Right hindlimb (tissue), 1 donor: ENCODE measurements around the gene VPS26C.

Source experiments
- DNase-seq: peaks from one replicate; pipeline ENCODE4 v3.0.0-alpha.2; 2018

The VPS26C gene

DNA sequence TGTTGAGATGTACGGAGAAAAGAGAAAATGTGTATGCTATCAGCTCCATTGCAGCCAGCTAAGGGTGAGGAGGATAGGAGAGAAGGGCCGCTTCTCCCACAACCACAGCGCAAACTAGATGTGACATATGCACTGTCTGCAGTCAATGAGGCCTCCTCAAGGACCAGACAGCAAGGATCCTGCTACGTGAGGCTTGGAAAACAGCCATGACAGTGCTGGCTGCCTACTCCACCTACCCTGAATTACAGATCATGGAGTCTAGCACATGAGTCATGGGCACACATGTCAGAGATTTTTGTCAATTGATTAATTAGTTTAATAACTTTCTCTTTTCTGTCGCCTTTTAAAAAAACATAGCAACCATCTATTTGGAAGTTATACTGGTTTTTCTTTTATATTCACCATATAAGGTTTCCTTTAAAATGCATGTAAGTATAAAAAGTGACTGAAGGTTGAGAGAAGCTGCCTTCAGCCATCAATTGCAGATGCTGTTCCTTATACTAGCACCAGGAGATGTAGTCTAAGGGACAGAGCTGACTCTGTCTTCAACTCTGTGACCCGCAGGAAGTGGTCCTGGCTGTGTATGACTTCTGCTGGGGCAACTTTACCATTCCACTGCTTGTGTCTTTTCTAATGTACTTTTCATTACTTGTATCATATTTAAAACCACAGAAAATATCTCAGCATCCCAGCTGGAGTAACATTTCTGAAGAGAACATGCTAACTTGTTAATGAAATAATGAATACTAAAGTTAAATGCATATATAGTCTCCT lies 3.1 kb downstream of the VPS26C start:
- DNase-seq = no peak

DNA sequence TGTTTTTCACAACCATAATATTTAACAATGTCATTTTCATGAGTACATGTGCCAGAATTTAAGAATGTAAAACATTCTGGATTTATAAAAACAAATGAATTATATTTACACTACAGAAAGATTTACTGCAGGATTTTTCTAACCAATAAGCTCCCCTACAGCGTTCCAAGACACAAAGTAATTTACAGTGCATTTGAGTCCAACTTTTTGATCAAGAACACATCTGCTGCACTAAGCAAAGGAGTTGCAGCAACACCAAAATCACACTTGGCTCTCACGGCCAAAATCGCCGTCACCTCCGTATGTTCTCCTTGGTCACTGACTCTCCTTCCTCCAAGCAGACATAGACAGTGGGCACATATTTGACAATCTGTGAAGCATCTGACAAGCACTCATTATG lies 7.7 kb downstream of the VPS26C start:
- no peak for DNase-seq

DNA sequence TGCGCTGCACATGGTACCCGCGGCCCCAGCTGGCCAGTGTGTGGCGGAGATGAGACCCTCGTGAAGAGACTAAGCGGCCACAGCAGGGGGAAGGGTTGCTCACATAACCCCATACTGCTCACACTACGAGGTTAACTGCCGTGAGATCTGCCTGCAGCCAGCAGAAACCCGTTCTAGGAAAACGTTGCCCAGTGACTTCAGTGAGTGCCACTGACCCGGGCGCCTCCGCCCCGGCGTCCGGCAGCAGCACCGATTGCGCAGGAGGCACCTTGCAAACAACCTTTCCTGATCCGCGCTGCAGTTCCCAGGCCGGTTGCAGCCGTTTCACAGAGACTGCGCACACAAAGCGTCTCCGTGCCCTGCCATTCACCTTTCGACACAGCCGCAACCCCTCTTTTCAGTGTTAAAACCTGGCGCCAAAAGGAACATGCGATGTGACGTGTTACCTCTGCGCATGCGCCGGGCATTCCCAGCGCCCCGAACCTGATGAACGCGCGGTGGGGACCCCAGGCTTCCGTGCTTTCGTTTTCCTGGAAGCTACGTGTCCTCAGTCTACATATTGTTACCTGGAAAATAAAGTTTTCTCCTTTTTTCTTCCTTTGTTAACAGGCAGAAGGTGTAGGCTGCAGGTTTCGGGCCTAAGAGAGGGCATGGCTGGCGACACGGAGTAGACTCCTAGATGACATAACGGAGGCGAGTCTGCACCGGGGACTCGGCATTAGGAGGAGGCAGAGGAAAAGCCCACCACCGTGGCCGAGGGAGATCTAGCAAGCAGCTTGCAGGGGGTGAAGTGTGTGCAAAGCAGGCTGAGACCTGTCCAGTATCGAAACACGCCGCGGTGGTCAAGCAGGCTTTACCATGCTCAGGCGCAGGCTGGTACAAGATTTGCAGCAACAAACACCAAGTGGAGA lies 8.9 kb downstream of the VPS26C start:
- DNase-seq = peak; percentile 78

DNA sequence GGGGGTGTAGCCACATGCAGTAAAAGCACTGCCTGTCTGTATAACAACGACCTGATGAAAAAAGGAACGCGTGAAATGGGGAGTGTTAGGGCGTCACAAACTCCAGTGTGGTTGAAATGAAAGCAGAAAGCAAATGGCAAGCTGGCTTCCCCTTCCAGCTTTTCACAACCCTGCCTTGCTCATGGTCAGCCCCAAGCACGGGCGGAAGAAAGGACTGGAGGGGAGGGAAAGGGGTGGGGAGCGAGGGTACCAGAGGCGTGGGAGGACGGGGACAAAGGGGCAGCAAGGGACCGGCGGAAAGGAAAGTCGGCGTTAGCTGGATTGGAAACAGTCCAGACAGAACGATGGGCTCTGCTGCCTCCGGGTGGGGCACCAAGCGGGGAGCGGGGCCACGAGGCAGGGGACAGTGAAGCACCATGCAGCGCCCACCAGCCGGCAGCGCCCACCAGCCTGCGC lies 9.6 kb downstream of the VPS26C start:
- peak; percentile 57 for DNase-seq

DNA sequence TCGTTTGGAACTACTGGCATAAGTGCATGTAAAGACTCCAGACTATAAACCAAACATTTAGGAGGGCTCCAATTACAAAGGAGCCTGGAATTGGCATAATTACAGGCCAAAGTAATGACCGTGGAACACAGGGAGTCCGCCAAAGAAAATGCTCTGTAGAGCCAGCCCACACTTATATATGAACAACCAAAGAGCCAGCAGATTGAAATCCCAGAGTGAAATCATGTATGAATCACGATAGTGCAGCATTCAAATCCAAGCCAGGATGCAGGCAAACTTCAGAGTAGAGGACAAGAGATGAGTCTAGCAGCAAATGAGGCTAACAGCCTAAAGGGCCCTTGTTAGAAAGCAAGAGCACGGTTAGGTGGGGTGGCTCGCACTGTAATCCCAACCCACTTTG lies 13.1 kb downstream of the VPS26C start:
- DNase-seq = peak; percentile 28

DNA sequence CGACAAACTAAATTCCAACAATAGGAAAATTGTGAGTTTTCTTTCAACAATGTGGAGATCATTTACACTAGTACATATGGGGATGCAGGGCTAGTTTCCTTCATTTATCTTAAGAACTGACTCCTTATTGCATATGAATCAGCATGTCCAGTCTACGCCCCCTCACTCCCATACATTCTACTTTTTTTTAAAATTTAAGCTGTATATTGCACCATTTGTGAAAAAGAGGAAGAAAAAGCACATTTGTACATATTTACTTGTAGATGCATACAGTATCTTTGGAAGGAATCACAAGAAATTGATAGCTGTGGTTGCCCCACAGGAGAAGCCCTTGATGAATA lies 15.9 kb downstream of the VPS26C start:
- no peak for DNase-seq

DNA sequence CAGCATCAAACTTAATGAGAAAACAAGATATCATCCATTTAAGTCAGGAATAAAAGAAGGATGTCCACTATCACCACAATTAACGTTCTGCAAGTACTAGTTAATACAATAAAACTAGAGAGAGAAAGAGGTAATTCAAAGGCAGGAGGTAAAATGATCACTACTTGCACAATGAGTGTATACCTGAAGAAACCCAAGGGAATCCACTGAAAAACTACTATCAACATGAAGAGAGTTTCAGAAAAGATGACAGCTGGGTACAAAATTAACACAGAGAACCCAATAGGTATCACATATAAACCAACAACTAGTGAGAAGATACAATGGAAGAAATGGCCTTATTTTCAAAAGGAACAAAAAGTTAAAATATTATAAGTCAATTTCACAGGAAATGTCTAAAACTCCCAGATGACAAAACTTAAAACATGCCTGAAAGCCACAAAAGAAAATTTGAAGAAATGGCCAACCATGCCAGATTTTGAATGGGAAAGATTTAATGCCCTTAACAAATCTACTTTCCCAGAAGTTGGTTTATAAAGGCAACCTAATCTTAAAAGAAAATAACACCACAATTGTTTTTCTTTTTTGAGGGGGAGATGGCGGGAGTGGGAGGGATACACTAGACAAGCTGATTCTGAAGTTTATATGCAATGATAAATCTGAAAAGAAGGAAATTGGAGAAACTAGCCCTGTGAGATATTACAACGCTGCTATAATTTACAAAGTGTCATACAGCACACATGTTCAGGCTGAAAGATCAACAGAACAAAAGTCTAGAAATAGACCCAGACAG lies 17.8 kb downstream of the VPS26C start:
- DNase-seq = no peak

DNA sequence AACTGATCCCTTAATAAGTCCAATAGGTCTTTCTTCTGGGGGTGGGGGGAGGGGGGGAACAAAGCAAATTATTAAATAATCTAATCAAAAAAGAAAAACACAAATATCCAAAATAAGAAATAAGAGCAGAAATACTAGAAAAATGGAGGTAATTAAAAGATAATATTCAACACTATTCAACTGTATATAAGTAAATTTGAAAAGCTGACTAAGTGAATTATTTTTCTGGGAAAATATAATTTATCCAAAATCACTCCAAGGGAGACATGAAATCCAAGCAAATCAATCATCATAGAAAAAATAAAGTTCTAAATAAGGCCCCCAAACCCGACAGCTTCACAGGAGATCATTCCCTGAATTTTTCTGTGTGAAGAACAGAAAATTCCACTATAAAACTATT lies 18.8 kb downstream of the VPS26C start:
- DNase-seq = no peak

DNA sequence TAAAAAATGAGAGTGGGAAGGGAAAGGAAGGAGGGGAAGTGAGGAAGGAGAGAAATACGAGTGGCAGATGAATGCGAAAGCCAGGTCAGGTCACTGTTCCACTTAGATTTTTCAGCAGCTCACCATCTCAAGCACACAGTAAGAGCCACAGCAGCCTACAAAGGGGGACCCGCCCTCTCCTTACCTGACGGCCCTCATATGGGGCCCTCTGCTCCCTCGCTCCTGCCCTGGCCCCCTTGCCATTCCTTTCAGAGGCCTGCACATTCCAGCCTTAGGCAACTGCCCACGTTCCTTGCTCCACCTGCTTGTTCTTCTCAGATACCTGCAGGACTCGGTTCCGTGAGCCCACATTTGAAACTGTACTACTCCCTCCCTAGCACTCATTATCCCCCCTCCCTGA lies 22.0 kb downstream of the VPS26C start:
- no peak for DNase-seq

DNA sequence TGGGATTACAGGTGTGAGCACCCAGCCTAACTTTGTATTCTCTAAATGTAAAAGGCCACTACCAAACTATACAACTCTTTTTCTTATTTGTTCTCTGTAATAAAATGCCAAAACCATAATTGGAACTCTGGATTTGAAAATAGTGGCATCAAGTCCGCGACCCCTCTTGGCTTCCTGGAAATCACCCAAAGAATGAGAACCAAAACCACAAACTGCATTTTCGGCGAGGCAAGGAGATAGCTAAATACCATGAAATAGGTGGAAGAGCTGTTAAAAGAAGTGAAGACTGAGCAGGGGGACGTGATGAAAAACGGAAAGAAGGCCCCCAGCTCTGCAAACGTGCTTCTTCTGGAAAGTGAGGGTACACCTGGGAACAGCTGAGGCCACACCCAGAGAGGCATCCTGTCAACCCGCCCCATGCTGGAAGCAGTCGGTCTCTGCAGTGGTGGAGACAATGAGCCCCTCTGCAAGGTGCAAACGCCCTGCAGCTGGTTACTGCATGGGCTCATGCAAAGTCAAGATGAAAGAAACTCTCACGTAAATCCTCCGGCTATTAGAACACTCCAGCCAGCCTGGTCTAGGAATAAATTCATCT lies 22.5 kb downstream of the VPS26C start:
- no peak for DNase-seq

DNA sequence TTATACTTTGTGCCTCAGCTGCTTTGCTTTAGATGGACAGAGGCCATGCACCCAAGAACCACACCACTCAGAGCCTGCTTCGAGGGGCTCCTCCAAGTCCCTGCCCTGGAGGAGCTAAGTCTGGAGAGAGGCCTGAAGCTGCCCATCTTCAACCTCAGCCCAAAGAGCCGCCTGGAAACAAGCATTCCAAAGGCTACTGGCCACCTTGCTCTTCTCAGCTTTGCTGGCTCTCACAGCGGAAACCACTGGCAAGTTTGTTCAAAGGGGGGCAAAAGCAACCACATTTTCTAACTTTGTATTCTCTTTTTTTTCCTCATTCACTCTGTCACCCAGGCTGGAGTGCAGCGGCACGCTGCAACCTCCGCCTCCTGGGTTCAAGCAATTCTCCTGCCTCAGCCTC lies 23.2 kb downstream of the VPS26C start:
- no peak for DNase-seq

DNA sequence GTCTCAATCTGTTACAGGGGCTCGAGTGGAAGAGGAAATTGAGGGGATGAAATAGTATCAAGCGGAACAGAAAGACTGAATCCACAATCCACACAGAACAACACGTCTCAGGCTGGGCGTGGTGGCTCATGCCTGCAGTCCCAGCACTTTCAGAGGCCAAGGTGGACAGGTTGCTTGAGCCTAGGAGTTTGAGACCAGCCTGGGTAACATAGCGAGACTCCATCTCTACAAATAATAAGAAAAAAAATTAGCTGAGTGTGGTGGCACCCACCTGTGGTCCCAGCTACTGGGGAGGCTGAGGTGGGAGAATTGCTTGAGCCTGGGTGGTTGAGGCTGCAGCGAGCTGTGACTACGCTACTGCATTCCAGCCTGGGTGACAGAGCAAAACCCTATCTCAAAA lies 25.7 kb downstream of the VPS26C start:
- no peak for DNase-seq

DNA sequence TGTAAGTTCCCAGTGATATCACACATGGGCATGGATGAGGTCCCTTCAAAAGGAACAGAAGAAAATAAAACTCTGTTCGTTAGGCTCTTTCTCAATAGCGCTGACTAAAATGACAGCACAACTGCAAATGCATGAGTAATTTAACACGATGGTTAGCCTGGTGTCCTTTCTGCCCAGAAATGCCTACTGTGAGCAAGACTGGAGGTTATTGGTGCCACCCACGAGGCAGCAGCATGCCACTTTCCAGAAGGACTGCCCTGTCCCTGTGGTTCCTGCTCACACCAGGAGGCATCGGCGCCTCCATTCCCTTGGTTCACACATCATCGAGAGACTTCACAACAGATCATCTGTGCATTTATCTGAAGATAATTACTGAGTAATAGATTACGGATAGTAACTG lies 26.2 kb downstream of the VPS26C start:
- no peak for DNase-seq

DNA sequence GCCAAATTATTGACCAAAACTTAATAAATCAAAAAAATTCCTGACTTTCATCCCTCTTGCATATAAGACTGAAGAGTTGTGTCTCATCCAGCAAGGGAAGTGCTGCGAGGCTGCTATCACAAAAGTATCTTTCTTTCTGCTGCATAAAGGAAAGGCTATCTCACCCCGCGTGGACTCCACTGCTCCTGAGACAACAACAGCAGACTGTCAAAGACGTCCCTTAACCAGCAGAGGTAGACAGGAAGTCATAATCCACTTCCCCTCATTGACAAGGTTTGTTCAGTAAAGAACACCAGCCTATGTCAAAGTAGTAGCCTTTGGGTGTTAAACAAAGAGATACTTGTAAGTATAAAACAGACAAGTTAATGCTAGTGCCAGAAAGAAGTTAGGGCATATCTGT lies 29.4 kb downstream of the VPS26C start:
- DNase-seq = no peak

DNA sequence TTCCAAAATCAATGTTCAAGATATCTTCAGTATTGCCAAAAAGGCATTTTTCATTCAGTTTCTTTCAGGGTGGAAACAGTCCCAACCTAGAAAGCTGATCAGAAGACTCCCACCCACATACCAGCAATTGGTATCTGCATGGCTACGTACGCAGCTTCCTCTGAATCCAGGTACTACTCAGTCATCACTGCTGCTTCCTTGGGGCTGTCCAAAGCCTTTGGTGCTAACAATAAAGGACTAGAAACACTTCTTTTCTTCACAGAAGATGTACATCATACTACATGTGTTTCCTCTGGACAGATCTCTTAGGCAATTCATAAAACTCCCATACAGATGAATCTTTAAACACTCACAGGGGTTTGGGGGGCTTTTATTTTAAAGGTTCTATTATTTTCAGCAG lies 29.8 kb downstream of the VPS26C start:
- DNase-seq = no peak

DNA sequence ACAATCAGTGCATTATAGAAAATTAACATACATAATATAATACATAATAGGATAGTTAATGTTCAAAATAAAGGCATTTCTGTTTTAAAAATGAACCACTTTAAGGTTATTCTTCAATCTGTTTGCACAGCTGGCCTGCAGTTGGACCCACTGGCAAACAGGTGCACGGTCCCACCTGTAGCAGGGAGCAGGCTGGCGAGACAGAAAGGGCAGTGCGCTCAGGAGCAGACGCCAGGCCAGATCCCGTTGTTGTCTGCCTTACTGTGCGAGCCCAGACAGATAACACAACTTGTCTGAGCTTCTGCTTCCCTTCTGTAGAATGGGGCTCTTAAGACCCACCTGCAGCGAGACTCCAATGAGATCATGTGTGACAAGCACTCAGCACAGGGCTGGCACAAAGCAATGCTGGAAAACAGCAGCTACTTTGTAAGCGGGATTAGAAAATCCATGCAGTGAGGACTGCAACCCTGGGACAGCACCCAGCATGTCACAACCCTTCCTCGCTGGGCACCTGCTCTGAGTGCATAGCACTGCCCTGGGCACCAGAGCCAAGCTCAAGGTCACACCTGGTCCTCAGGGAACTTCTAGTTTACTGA lies 33.5 kb downstream of the VPS26C start:
- no peak for DNase-seq

DNA sequence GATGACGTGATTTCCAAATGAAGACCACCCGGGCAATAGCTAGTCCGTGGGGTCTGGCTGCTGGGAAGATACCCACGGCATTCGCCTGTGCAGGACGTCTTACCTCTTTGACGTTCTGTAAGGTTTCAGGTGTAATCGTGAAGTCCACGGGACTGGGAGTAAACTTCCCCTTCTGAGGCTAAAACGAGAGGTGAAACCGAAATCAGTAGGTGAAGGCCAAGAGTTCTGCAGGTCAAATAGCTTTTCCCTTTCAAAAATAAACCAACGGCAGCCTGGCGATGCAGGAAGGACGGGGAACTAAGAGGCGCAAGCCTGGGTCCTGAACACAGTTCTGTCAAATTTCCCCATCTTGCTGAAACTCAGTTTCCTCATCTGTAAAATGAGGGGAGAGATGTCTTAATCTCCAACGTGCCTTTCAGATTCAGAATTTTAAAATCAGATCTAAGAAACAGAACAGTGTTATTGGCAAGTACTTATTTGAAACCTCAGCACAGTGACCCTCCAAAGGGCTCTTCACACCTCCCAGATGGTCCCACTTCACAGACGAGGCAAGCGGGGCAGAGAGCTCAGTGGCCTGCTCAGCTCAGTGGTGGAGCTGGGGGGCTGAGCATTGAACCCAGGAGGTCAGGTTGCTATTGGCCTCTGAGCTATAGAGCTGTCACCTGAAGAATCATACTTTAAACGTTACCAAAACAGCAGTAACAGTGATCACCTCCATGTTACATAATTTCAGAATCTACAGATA lies 34.7 kb downstream of the VPS26C start:
- DNase-seq = no peak

DNA sequence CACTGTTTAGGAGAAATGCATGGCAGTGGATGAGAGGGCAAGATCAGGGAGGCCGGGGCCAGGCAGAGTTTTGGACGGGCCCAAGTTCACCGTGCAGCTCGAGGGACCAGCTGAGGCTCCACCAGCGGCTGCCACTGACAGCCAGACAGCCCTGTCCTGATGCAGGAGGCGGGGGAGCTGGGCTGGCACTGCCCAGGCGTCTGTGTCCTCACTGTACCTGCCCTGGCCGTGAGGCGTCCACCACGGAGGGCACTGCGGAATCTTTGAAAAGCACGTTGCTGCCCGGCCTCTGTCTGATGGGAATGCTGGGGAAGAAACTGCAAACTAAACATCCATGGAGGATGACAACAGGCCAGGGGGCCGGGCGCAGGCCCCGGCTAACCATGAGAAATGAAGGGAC lies 35.5 kb downstream of the VPS26C start:
- DNase-seq = no peak

DNA sequence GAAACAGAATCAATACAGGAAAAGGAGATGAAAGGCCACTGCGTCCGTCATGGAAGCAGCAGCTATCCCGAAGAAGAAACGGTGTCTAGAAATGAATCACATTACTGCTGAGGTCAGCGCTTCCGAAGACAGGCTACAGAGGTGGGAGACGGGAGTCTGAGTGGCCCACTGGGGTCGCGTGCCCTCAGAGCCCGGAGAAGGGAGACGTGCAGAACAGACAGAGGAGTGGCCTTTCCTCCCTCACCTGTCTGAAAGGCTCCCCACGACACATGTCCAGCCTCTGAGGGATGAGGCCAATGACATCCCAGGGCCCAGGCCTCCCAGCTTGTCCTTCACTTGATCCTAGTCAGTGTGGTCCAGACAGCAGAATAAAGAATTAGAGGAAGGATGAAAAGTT lies 35.9 kb downstream of the VPS26C start:
- no peak for DNase-seq

DNA sequence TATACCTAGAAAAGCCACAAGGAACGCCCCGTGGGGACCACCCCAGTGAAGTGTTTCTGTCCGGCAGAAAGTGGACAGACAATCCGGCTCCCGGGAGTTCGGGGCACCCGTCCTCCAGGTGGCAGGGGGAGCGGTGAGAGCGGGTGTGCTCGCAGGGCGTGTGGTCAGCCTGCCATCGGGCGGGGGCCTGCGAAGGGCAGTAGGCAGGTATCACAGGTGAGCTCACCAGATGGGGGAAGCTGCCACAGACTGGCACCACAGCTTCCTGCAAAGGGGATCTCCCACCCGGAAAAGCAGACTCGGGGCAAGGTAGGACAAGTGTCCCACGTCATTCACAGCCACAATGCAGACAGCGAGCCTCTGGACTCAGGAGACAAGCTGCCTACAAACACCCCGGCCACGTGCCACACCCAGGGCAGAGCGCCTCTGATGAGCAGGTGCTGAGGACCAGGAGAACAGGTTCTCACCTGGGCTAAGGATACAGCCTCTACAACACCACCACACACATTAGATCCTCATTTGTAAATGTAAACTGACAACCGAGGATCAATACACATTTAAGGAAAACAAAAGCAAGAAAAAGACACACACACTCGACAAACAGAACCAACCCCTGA lies 36.4 kb downstream of the VPS26C start:
- DNase-seq = no peak

DNA sequence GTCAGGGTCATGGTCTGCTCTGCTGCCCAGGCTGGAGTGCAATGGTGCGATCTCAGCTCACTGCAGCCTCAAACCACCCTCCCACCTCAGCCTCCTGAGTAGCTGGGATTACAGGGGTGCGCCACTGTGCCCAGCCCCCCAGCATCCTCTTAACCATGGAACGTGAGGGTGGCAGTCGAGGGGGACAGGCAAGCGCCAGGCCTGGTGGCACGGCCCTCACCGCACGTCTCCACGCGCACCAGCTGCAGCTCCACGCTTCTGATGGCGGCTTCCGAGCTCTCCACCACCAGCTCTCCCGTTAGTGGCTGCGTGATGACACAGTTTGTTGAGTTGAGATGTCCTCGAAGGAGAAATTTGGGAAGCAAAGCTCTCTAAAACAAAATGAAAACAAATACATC lies 39.1 kb downstream of the VPS26C start:
- no peak for DNase-seq
